ENCODE results near the gene SGPL1.

SGPL1 gene

DNA sequence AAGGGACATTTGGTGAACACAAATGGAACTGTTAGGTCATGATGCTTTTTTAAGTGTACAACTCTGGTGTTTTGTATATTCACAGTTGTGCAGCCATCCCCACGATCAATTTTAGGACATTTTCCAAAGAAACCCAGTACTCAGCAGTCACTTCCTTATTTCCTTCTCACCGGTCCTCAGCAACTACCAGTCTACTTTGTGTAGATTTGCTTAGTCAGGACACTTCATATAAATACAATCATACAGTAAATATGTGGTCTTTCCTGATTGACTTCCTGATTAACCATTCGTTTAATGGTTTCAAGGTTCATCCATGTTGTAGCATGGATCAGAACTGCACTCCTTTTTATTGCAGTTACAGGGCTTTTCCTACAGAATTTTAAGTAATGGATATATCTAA lies 14.4 kb downstream of the SGPL1 start:
- TF ChIP-seq, protein P1, sequence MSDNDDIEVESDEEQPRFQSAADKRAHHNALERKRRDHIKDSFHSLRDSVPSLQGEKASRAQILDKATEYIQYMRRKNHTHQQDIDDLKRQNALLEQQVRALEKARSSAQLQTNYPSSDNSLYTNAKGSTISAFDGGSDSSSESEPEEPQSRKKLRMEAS (IDR thresholded peaks at IDR 0.05) = no peak
- TF ChIP-seq ZBTB7A (IDR thresholded peaks at IDR 0.05; ENCODE audit: low read depth) = no peak
- no peak for TF ChIP-seq TCF12 (IDR thresholded peaks at IDR 0.05; ENCODE audit: low read depth)
- TF ChIP-seq TEAD4 (IDR thresholded peaks at IDR 0.05) = no peak
- TF ChIP-seq, protein P2, sequence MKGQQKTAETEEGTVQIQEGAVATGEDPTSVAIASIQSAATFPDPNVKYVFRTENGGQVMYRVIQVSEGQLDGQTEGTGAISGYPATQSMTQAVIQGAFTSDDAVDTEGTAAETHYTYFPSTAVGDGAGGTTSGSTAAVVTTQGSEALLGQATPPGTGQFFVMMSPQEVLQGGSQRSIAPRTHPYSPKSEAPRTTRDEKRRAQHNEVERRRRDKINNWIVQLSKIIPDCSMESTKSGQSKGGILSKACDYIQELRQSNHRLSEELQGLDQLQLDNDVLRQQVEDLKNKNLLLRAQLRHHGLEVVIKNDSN (IDR thresholded peaks at IDR 0.05) = no peak
- no peak for TF ChIP-seq NFIC (IDR thresholded peaks at IDR 0.05)
- TF ChIP-seq FOXM1 (IDR thresholded peaks at IDR 0.05; ENCODE audit: borderline replicate concordance, low read depth) = no peak
- TF ChIP-seq CEBPB (IDR thresholded peaks at IDR 0.05) = no peak
- TF ChIP-seq, protein P3, sequence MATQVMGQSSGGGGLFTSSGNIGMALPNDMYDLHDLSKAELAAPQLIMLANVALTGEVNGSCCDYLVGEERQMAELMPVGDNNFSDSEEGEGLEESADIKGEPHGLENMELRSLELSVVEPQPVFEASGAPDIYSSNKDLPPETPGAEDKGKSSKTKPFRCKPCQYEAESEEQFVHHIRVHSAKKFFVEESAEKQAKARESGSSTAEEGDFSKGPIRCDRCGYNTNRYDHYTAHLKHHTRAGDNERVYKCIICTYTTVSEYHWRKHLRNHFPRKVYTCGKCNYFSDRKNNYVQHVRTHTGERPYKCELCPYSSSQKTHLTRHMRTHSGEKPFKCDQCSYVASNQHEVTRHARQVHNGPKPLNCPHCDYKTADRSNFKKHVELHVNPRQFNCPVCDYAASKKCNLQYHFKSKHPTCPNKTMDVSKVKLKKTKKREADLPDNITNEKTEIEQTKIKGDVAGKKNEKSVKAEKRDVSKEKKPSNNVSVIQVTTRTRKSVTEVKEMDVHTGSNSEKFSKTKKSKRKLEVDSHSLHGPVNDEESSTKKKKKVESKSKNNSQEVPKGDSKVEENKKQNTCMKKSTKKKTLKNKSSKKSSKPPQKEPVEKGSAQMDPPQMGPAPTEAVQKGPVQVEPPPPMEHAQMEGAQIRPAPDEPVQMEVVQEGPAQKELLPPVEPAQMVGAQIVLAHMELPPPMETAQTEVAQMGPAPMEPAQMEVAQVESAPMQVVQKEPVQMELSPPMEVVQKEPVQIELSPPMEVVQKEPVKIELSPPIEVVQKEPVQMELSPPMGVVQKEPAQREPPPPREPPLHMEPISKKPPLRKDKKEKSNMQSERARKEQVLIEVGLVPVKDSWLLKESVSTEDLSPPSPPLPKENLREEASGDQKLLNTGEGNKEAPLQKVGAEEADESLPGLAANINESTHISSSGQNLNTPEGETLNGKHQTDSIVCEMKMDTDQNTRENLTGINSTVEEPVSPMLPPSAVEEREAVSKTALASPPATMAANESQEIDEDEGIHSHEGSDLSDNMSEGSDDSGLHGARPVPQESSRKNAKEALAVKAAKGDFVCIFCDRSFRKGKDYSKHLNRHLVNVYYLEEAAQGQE (IDR thresholded peaks at IDR 0.05; ENCODE audit: low read depth) = no peak
- TF ChIP-seq CREB1 (IDR thresholded peaks at IDR 0.05; ENCODE audit: low read depth) = no peak
- no peak for TF ChIP-seq YY1 (IDR thresholded peaks at IDR 0.05; ENCODE audit: low read depth)
- no peak for TF ChIP-seq TAF1 (IDR thresholded peaks at IDR 0.05; ENCODE audit: low read depth)
- no peak for TF ChIP-seq EGR1 (IDR thresholded peaks at IDR 0.05)
- TF ChIP-seq EP300 (IDR thresholded peaks at IDR 0.05; ENCODE audit: borderline replicate concordance) = no peak
- no peak for TF ChIP-seq RAD21 (IDR thresholded peaks at IDR 0.05; ENCODE audit: low read depth)

DNA sequence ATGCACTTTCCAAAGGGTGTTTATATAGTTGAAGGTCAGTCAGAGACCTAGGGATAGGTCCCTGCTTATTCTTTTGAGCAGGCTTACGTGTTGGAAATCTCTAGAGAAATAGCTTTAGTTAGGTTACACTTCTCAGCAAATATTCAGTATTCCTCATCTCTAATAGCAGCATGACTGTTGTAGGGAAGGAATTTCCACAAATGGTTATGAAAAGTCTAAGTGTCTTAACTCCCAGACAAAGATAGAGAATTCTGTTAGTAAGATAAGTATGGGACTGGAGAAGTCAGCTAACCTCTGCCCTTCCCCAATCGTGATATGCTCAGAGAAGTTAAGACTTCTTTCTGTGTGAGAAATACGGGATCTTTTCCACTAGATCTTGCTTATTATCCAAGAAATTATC lies 16.5 kb downstream of the SGPL1 start:
- TF ChIP-seq TCF12 (IDR thresholded peaks at IDR 0.05; ENCODE audit: low read depth) = no peak
- TF ChIP-seq TAF1 (IDR thresholded peaks at IDR 0.05; ENCODE audit: low read depth) = no peak
- no peak for TF ChIP-seq EP300 (IDR thresholded peaks at IDR 0.05; ENCODE audit: borderline replicate concordance)
- TF ChIP-seq, protein P2 (IDR thresholded peaks at IDR 0.05) = no peak
- no peak for TF ChIP-seq ZBTB7A (IDR thresholded peaks at IDR 0.05; ENCODE audit: low read depth)
- no peak for TF ChIP-seq CEBPB (IDR thresholded peaks at IDR 0.05)
- TF ChIP-seq, protein P3 (IDR thresholded peaks at IDR 0.05; ENCODE audit: low read depth) = no peak
- TF ChIP-seq CREB1 (IDR thresholded peaks at IDR 0.05; ENCODE audit: low read depth) = no peak
- TF ChIP-seq YY1 (IDR thresholded peaks at IDR 0.05; ENCODE audit: low read depth) = no peak
- TF ChIP-seq NFIC (IDR thresholded peaks at IDR 0.05) = no peak
- no peak for TF ChIP-seq FOXM1 (IDR thresholded peaks at IDR 0.05; ENCODE audit: borderline replicate concordance, low read depth)
- TF ChIP-seq TEAD4 (IDR thresholded peaks at IDR 0.05) = no peak
- TF ChIP-seq RAD21 (IDR thresholded peaks at IDR 0.05; ENCODE audit: low read depth) = no peak
- no peak for TF ChIP-seq EGR1 (IDR thresholded peaks at IDR 0.05)
- TF ChIP-seq, protein P1 (IDR thresholded peaks at IDR 0.05) = no peak

DNA sequence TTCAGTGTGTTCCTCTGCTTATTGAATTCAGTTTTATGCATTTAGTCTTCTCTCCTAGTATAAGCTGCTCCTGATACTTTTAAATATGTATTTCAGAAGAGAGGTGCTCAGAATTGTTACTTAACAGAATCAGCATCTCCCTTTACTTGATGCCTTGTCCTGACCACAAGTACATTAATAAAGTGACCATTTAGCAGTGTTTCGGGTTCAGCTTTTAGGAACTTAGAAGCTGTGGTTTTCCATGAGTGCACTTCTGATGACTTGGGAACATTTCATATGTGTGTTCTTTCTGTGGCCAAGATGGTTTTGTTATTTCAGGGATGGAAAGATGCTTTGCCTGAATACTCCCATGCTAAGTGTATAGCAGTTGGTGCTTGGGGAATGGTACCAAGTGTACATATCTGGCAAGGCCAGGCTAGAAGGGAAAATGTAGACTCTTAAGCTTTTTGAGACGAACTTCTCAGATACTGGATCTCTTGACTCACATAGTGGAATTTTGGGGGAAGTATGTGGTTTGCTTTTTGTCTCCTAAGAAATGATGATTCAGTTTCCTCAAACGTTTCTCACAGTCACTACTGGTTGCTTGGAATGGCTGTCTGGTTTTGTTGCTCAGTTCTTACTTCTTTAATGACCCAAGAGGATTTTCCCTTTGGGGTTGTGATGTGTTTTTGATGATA lies 17.2 kb downstream of the SGPL1 start:
- TF ChIP-seq RAD21 (IDR thresholded peaks at IDR 0.05; ENCODE audit: low read depth) (no peak), EP300 (IDR thresholded peaks at IDR 0.05; ENCODE audit: borderline replicate concordance) (no peak), TCF12 (IDR thresholded peaks at IDR 0.05; ENCODE audit: low read depth) (no peak), TEAD4 (IDR thresholded peaks at IDR 0.05) (no peak), ZBTB7A (IDR thresholded peaks at IDR 0.05; ENCODE audit: low read depth) (no peak), CEBPB (IDR thresholded peaks at IDR 0.05) (no peak), TAF1 (IDR thresholded peaks at IDR 0.05; ENCODE audit: low read depth) (no peak), NFIC (IDR thresholded peaks at IDR 0.05) (no peak)
- TF ChIP-seq, protein P2 (IDR thresholded peaks at IDR 0.05) = no peak
- TF ChIP-seq, protein P1 (IDR thresholded peaks at IDR 0.05) = no peak

DNA sequence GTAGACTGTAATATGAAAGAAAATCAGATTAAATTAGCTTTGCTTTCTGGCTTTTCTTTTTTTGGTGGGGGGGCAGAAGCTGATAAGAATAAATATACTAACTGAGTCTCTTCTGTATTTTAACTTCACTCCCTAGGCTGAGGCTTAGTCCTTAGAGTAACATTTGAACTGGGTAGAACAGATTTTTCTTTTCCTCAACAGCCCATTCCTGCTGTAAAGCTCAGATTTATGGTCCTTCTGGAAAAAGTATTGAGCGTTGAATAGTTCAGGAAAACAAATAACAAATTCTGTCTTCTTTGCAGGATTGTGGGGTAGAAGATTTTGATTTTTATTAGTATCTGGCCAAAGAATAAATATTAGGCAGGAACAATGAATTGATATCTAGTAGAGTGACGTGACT lies 17.9 kb downstream of the SGPL1 start:
- TF ChIP-seq CREB1 (IDR thresholded peaks at IDR 0.05; ENCODE audit: low read depth) (no peak), TAF1 (IDR thresholded peaks at IDR 0.05; ENCODE audit: low read depth) (no peak), RAD21 (IDR thresholded peaks at IDR 0.05; ENCODE audit: low read depth) (no peak), FOXM1 (IDR thresholded peaks at IDR 0.05; ENCODE audit: borderline replicate concordance, low read depth) (no peak), TCF12 (IDR thresholded peaks at IDR 0.05; ENCODE audit: low read depth) (no peak), ZBTB7A (IDR thresholded peaks at IDR 0.05; ENCODE audit: low read depth) (no peak), EP300 (IDR thresholded peaks at IDR 0.05; ENCODE audit: borderline replicate concordance) (no peak), CEBPB (IDR thresholded peaks at IDR 0.05) (no peak)
- TF ChIP-seq, protein P2 (IDR thresholded peaks at IDR 0.05) = no peak

Measured in Ishikawa (cell line).